ENCODE measurements around the gene CDH5.
A peak's percentile ranks its signal among the peaks of the same experiment; 100 is the strongest.

The CDH5 gene

DNA sequence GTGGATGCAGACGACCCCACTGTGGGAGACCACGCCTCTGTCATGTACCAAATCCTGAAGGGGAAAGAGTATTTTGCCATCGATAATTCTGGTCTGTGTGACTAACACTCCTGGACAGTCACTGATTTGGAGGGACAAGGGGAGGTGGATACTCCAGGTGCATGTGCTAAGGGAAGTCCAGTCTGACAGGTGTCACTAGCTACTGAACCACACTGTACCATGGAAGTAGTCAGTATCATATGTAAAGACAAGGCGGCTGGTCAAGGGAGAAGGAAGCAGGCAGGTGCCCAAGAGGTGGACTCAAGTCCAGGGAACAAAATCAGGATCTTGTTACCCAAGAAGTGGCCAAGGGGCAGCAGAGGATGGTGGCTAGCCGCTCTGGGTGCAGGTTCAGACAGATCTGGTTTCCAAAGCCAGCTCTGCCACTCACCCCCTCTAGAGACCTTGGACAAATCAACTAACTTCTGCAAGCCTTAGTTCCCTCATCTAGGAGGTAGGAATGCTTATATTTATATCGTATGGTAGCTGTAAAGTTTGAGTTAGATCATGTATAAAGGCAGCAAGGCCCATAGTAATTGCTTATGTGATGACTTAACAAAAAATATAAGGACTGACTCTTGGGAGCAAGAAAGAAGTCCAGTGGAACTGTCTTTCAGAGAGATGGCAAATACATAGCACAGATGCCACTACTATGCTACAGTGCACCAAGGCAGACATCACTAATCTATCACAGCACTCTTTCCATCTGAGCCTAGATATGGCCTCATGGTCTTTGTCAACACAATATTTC, 22.1 kb downstream of the CDH5 start:
- Mint-ChIP-seq H3K9me3 (no peaks in the 10 kb centered on the region), H3K27ac (no peak overlapping the region), H3K4me3 (no peak overlapping the region), H3K4me1 (ENCODE audit: low read depth) (no peaks in the 10 kb centered on the region), H3K36me3 (ENCODE audit: low read depth) (no peaks in the 10 kb centered on the region), H3K27me3 (no peaks in the 10 kb centered on the region)
- peak; percentile 3 for DNase-seq

DNA sequence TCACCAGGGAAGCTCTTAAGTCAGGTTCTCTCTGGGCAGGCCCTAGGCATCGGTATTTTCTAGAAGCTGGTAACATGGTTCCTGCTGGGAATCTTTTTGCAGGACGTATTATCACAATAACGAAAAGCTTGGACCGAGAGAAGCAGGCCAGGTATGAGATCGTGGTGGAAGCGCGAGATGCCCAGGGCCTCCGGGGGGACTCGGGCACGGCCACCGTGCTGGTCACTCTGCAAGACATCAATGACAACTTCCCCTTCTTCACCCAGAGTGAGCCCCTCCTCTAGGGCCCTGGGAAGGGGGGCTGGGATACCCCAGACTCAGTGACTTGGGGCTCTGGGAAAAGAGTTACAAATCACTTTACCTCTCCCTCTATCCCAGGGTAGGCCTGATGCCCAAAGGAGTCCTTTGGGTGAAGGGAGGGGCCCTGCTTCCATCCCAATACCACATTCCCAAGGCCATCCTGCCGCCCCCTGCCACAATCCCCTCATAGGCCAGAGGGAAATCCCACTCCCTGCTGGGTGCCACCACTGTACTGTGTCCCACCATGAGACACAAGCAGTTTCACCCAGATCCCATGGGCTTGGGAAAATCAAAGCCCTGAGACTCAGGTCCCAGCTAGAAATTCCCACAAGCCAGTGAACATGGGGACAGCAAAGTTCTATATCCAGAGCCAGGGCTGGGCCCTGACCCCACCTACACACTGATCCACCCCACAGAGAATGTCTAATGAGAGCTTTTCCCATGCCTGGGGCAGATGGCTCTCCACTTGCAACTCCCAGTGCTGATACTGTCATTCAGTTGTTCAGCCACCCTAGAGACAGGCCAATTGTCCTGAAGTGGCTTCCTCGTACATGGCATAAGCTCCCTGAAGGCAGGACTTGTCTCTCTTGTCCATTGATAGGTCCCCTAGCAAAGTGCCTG, 23.0 kb downstream of the CDH5 start:
- H3K27me3 Mint-ChIP-seq = no peaks in the 10 kb centered on the region
- H3K4me1 Mint-ChIP-seq (ENCODE audit: low read depth) = no peaks in the 10 kb centered on the region
- H3K36me3 Mint-ChIP-seq (ENCODE audit: low read depth) = no peaks in the 10 kb centered on the region
- H3K27ac Mint-ChIP-seq = no peak overlapping the region
- no peak overlapping the region for H3K4me3 Mint-ChIP-seq
- DNase-seq = peak; percentile 17
- H3K9me3 Mint-ChIP-seq = no peaks in the 10 kb centered on the region

DNA sequence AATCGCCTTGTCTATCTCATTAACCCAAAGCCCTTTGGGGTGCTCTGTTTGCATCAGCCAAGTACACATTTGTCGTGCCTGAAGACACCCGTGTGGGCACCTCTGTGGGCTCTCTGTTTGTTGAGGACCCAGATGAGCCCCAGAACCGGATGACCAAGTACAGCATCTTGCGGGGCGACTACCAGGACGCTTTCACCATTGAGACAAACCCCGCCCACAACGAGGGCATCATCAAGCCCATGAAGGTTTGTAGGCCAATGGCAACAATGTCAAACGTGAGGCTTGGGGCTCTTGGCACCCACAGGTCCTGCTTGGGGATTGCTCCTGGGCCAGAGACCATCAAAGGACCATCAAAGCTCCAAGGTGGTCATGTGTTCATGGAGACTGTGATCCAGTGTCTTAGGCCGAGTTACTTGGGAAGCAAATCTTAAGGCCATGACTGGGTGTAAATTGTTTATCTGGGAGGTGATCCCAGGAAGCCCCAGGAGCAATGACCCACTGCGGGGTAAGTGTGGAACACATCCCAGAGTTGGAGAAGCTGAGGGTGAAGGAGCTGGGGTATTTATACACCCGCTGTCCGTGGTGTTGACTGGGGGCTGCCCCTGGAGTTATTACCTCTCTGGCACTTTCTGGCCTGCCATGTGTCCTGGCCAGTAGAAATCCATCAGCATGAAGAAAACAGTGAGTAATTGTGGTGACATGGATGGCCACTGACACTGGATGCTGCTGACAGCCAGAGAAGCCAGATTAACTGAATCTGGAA, 24.0 kb downstream of the CDH5 start:
- no peaks in the 10 kb centered on the region for H3K9me3 Mint-ChIP-seq

DNA sequence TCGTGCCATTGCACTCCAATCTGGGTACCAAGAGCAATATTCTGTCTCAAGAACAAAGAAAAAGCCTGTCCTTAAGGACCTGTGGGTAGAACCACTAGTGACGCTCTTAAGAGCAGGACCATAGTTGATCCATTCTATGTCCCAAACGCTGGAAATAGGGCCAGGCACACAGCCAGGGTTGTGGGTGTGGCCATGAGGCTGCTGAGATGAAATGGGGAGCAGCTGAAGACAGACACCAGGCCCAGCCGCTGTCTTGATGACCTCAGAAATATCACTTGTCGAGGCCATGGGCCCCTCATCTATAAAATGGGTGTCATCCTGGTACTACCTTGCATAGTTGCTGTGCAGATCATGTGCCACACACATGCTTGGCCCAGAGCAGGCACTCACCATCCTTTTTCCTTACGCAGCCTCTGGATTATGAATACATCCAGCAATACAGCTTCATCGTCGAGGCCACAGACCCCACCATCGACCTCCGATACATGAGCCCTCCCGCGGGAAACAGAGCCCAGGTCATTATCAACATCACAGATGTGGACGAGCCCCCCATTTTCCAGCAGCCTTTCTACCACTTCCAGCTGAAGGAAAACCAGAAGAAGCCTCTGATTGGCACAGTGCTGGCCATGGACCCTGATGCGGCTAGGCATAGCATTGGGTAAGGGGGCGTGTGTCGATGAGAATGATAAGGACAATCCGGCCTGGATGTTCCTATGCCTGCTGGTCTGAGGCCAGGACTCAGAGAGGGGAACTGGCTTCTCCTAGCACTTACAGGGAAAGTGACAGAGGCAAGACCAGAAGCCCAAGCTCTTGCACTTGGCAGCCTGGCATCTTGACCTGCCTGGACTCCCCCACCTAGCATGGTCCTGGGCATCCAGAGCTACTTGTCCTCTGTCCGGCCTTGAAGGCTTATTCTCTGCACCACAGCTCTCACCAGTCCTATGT, 25.5 kb downstream of the CDH5 start:
- no peaks in the 10 kb centered on the region for H3K27me3 Mint-ChIP-seq
- no peak overlapping the region for H3K4me3 Mint-ChIP-seq
- H3K27ac Mint-ChIP-seq = no peak overlapping the region
- no peaks in the 10 kb centered on the region for H3K36me3 Mint-ChIP-seq (ENCODE audit: low read depth)
- H3K9me3 Mint-ChIP-seq = no peaks in the 10 kb centered on the region
- no peaks in the 10 kb centered on the region for H3K4me1 Mint-ChIP-seq (ENCODE audit: low read depth)
- DNase-seq = no peak

More for the DNA sequence above, 24.0 kb downstream of the CDH5 start:
- H3K27ac Mint-ChIP-seq = no peak overlapping the region
- H3K4me3 Mint-ChIP-seq = no peak overlapping the region
- DNase-seq = no peak
- H3K27me3 Mint-ChIP-seq = no peaks in the 10 kb centered on the region
- H3K36me3 Mint-ChIP-seq (ENCODE audit: low read depth) = no peaks in the 10 kb centered on the region
- H3K4me1 Mint-ChIP-seq (ENCODE audit: low read depth) = no peaks in the 10 kb centered on the region

DNA sequence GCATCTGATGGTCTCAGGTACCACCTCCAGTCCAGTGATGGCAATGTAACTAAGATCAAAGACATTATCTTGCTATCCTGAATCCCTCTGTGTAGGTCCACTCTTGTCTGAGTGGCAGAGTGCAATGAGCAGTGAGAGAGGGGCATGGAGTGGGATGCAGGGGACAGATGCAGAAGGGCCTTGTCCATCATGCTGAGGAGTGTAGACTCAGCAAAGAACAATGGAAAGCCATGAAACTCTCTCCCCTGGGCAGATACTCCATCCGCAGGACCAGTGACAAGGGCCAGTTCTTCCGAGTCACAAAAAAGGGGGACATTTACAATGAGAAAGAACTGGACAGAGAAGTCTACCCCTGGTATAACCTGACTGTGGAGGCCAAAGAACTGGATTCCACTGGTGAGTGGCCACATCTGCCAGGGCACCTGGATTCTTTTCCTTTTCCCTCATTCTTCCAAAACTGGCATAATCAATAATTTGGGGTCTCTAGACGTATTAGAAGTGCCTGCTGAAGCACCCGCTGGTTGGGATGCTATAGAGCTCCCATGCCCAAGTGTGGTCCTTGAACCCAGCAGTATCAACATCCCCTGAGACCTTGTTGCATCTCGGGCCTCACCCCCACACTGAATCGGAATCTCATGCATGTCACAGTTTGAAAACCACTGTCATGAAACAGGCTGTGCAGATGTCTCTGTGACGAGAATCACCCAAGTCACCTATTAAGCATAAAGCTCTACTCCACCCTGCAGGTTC, 29.5 kb downstream of the CDH5 start:
- Mint-ChIP-seq H3K27ac (no peak overlapping the region), H3K4me3 (no peak overlapping the region), H3K9me3 (no peaks in the 10 kb centered on the region), H3K36me3 (ENCODE audit: low read depth) (no peaks in the 10 kb centered on the region), H3K27me3 (peaks cover 13% of the 10 kb centered on the region), H3K4me1 (ENCODE audit: low read depth) (no peaks in the 10 kb centered on the region)
- DNase-seq = no peak

DNA sequence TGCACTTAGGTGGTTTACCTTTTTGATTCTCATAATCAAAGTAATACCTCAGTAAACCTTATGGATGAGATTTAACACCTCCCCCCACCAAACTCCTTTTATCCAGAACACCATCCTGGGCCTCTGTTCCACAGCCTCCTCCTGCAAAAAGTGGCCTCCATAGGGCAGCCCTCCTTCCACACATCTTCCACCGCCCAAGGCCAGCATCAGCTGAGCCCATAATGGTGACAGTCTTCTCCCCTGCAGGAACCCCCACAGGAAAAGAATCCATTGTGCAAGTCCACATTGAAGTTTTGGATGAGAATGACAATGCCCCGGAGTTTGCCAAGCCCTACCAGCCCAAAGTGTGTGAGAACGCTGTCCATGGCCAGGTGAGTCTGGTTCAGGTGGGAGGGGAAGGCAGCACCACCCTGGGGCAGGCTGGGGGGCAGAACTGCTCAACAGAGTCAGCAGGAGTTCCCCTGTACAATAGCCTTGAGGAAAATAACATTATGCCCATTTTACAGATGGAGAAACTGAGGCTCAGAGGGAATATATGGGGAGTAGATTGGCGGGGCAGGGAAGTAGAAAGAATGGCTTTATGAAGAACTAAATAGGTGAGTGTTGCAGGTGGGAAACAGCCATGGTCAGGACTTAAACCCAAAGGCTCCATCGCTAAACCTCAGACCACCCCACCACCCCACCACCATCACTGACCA, 31.4 kb downstream of the CDH5 start:
- Mint-ChIP-seq H3K27ac (no peak overlapping the region), H3K4me3 (no peak overlapping the region), H3K4me1 (ENCODE audit: low read depth) (no peaks in the 10 kb centered on the region), H3K36me3 (ENCODE audit: low read depth) (no peaks in the 10 kb centered on the region), H3K27me3 (peaks cover 13% of the 10 kb centered on the region), H3K9me3 (no peaks in the 10 kb centered on the region)
- DNase-seq = no peak

DNA sequence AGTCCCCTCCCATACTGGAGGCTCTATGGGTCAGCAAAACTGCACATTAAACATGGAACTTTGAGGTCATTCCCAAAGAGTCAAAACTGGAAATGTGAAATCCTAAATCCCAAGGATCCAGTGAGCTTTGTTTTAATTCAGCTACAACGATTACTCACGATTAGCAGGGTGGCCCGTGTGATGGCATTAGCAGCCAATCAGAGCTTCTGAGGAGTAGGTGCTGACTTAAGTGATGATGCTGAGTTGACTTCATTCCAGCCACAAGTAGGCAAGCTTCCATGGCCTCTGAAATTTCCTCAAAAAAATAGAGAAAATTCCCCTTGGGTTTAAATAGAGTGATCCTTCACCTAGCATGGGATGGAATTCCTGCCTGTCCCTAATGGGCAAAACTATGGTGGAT, 32.5 kb downstream of the CDH5 start:
- no peak overlapping the region for H3K4me3 Mint-ChIP-seq
- H3K27me3 Mint-ChIP-seq = peaks cover 14% of the 10 kb centered on the region
- H3K4me1 Mint-ChIP-seq (ENCODE audit: low read depth) = no peaks in the 10 kb centered on the region
- H3K27ac Mint-ChIP-seq = no peak overlapping the region
- no peaks in the 10 kb centered on the region for H3K9me3 Mint-ChIP-seq
- no peak for DNase-seq
- no peaks in the 10 kb centered on the region for H3K36me3 Mint-ChIP-seq (ENCODE audit: low read depth)

DNA sequence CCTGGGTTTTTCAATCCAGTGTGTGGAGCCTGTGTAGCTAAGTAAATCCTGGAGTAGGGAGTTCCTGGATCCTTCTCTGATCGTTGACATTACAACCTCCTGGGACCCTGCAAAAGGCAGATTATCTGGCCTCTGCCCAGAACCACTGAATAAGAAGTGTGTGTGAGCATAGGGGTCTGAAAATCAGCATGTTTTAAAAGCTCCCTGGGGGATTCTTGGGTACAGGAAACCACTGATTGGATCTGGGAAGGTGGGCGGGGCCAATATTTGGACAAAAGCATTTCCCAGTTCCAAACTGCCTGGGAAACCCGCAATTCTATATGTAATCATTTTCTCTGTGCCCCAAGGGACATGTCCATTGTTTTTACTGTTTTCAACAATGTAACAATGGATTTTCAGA, 33.4 kb downstream of the CDH5 start:
- peaks cover 19% of the 10 kb centered on the region for H3K27me3 Mint-ChIP-seq
- H3K36me3 Mint-ChIP-seq (ENCODE audit: low read depth) = no peaks in the 10 kb centered on the region
- no peaks in the 10 kb centered on the region for H3K9me3 Mint-ChIP-seq
- H3K4me1 Mint-ChIP-seq (ENCODE audit: low read depth) = no peaks in the 10 kb centered on the region
- H3K27ac Mint-ChIP-seq = no peak overlapping the region
- H3K4me3 Mint-ChIP-seq = no peak overlapping the region
- no peak for DNase-seq

DNA sequence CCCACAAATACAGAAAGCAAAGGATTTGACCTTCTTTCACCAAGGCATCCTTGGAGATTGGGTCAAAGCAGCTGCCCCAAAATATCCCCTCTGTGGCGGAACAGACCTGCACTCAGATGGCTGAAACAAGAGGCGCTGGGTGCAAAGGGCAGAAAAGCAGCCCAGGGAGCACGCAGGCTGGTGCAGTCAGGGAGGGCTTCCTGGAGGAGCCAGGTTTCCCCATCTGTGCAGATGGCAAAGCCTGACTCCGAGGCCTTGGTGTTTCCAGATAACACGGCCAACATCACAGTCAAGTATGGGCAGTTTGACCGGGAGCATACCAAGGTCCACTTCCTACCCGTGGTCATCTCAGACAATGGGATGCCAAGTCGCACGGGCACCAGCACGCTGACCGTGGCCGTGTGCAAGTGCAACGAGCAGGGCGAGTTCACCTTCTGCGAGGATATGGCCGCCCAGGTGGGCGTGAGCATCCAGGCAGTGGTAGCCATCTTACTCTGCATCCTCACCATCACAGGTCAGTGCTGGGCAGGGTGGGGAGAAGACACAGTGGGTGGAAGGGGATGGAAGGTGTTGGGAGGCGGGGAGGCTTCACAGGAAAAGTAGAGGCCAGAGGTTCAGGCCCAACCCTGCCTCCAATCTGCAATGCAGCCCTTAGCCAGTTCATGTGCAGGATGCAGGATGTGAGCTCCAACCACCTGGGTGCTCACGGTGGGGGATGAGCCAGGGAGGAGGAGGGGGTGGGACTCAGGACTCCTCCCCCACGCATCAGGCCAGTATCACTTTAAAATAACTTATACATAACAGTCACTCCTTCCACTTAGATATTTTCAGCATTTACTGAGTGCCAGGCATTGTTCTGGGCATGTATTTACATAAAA, 34.3 kb downstream of the CDH5 start:
- Mint-ChIP-seq H3K27ac (no peak overlapping the region), H3K4me1 (ENCODE audit: low read depth) (no peaks in the 10 kb centered on the region), H3K27me3 (peaks cover 25% of the 10 kb centered on the region), H3K9me3 (no peaks in the 10 kb centered on the region), H3K4me3 (no peak overlapping the region), H3K36me3 (ENCODE audit: low read depth) (no peaks in the 10 kb centered on the region)
- no peak for DNase-seq

DNA sequence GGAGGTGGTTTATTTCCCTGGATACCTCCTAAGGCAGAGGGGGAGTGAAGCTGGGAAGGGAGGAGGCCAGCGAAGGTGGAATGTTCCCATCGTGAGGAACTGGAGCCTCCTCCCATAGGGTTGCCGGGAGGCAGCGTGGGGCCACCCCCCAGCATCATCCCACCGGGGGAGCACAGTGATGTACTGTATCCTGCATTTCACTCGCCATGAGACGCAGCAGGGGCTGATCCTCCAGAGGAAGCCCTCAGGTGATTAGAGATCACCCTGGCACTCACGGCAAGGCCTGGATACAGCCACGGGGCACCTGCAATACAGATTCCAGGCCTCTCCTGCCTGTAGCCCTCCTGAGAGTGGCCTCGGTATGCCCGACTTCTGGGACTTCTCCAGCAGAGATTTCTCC, 35.1 kb downstream of the CDH5 start:
- Mint-ChIP-seq H3K4me1 (ENCODE audit: low read depth) (no peaks in the 10 kb centered on the region), H3K4me3 (no peak overlapping the region), H3K9me3 (no peaks in the 10 kb centered on the region)

DNA sequence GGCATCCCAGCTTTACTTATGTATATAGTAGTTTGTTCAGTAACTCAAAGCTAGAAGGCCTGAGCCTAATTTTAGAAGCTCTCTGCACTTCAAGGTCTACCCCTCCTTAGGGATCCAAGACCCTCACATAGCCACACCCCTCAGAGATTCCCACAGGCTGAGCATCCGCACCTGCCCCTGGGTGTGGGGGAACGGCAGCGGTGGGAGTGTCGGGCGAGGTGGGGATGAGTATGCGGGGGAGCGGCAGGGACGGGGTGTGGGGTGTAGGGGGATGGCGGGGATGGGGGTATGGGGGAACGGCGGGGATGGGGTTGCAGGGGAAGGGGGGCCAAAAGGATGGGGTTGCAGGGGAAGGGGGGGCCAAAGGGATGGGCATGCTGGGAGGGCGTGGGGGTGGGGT, 35.7 kb downstream of the CDH5 start:
- Mint-ChIP-seq H3K4me3 (no peak overlapping the region), H3K27ac (no peak overlapping the region), H3K4me1 (ENCODE audit: low read depth) (peaks cover 4% of the 10 kb centered on the region), H3K36me3 (ENCODE audit: low read depth) (no peaks in the 10 kb centered on the region), H3K27me3 (peaks cover 31% of the 10 kb centered on the region), H3K9me3 (no peaks in the 10 kb centered on the region)
- DNase-seq = no peak

More for the DNA sequence above, 35.1 kb downstream of the CDH5 start:
- Mint-ChIP-seq H3K36me3 (ENCODE audit: low read depth) (no peaks in the 10 kb centered on the region), H3K27ac (no peak overlapping the region), H3K27me3 (peaks cover 31% of the 10 kb centered on the region)
- DNase-seq = no peak

DNA sequence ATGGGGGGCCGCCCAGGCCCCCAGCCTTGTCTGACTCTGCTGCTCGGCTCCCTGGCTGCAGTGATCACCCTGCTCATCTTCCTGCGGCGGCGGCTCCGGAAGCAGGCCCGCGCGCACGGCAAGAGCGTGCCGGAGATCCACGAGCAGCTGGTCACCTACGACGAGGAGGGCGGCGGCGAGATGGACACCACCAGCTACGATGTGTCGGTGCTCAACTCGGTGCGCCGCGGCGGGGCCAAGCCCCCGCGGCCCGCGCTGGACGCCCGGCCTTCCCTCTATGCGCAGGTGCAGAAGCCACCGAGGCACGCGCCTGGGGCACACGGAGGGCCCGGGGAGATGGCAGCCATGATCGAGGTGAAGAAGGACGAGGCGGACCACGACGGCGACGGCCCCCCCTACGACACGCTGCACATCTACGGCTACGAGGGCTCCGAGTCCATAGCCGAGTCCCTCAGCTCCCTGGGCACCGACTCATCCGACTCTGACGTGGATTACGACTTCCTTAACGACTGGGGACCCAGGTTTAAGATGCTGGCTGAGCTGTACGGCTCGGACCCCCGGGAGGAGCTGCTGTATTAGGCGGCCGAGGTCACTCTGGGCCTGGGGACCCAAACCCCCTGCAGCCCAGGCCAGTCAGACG, 36.2 kb downstream of the CDH5 start:
- no peak for DNase-seq
- H3K9me3 Mint-ChIP-seq = no peaks in the 10 kb centered on the region
- no peaks in the 10 kb centered on the region for H3K36me3 Mint-ChIP-seq (ENCODE audit: low read depth)
- H3K4me1 Mint-ChIP-seq (ENCODE audit: low read depth) = peaks cover 5% of the 10 kb centered on the region
- peaks cover 30% of the 10 kb centered on the region for H3K27me3 Mint-ChIP-seq
- H3K4me3 Mint-ChIP-seq = no peak overlapping the region
- H3K27ac Mint-ChIP-seq = no peak overlapping the region

Measured in activated T-cell treated with anti-CD3 and anti-CD28 coated beads, Interleukin-2, amount 50 U/mL, for 24 hours (primary cell).